Kidney epithelial cell (primary cell): Measurements from ENCODE around the gene TBL1X. TPM values are rescaled to one million over a fixed set of nuclear protein-coding genes. Genes with fewer than 3 reads are reported as not detected.

Experiments used
- DNase-seq: peaks from one replicate; pipeline ENCODE4 v3.0.0-alpha.2; 2010; ENCODE audit warnings: low read depth
- H3K27me3 ChIP-seq: 2 replicates; pipeline ENCODE4 v1.6.0; 2011; ENCODE audit warnings: low read length; ENCODE audit not compliant: control insufficient read depth, insufficient read depth
- H3K36me3 ChIP-seq: 2 replicates; pipeline ENCODE4 v1.5.1; 2011; ENCODE audit warnings: low read length; ENCODE audit not compliant: control insufficient read depth, insufficient read depth
- H3K4me3 ChIP-seq: 2 replicates; pipeline ENCODE4 v1.5.1; 2011; ENCODE audit warnings: low read depth, mild to moderate bottlenecking, control low read depth, low read length
- CTCF ChIP-seq: IDR thresholded peaks from 2 replicates; pipeline ENCODE4 v1.5.1; 2011; ENCODE audit warnings: mild to moderate bottlenecking, moderate library complexity, low read length, control low read depth, inconsistent platforms; ENCODE audit not compliant: insufficient read depth, poor library complexity, severe bottlenecking
- total RNA-seq: library from RNA; depleted of rRNA; stranded (reverse); fragments of >200 nt; gene quantifications from 2 replicates; pipeline ENCODE4 v1.2.3, GENCODE V29; 2015

Gene TBL1X
- total RNA-seq, 1 donor from 2014 or later = 25.9 TPM

DNA sequence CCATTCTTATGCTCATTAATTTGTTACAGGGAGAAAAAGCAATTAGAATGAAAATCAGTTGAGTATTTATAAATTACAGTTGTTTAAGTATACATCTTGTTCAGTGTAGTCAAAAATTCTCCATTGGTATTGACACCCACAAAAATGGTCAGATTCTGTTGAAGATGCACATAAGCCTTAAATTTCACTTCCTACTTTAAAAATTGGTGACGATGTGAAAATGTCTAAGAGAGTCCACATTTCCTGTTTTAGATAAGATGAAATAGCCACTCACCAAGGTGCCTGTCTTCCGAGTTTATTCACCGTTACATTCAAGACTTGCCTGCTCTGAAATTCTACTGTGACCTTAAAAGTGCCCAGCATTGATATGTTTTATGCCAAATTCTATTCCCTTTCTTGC lies 207.1 kb downstream of the TBL1X start:
- H3K4me3 ChIP-seq = no peak overlapping the region
- TF ChIP-seq CTCF = no peak
- no peaks in the 10 kb centered on the region for H3K27me3 ChIP-seq
- DNase-seq = no peak
- no peaks in the 10 kb centered on the region for H3K36me3 ChIP-seq

DNA sequence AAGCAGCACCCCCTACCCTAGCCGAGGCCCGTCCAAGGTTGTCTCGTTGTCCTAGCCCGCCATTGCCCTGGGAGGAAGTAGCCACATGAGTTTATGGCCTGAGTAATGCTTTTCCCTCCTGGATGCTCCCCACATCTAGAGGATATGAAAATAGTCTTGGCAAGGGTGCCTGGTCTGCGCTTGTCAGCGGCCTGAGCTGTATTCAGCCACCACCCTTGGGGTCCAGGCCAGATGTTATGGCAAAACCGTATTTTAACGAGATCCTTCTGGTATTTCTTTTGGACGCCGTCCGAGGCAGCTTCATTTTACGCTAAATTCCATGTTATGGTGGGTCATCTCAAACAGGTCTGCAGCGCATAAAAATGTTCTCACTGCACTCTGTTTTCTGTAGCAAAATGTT lies 211.4 kb downstream of the TBL1X start:
- peaks cover 2% of the 10 kb centered on the region for H3K36me3 ChIP-seq
- TF ChIP-seq CTCF = no peak

GRCh38 chrX:9676738-9677097 lies 211.9 kb downstream of the TBL1X start:
- DNase-seq = no peak
- H3K27me3 ChIP-seq = no peaks in the 10 kb centered on the region
- no peak for TF ChIP-seq CTCF
- no peak overlapping the region for H3K4me3 ChIP-seq
- H3K36me3 ChIP-seq = peaks cover 2% of the 10 kb centered on the region

More for the DNA sequence above, 211.4 kb downstream of the TBL1X start:
- no peak for DNase-seq
- Histone ChIP-seq H3K4me3 (no peak overlapping the region), H3K27me3 (no peaks in the 10 kb centered on the region)

DNA sequence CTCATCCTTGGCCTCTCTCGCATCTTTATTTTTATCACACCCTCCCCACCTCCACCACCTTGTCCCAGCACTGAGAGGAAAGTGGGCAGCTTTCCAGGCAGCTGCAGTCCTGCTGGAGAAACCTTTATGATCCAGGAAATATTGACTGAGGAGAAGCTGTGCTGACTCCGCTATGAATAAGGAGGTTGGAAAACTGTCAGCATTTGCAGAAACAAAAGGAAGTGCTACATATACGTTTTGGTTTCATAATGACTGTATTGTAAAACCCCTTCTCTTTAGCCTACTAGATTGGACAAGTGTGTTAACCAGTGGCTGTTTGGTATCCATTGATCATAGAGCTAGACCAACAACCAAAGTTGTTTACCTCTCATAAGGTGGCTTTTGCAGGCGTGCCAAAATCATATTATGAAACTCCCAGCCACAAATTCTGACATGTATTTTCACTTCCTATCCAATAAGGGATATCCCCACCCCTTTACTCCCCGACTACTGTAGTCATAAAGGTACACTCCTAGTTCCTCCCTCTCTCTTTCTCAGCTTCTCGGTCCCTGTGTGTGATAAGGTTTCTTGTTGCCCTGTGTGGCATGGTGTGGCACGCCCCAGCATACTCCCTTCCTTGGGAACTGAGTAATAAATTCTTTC lies 212.4 kb downstream of the TBL1X start:
- H3K4me3 ChIP-seq = no peak overlapping the region
- TF ChIP-seq CTCF = no peak
- H3K27me3 ChIP-seq = no peaks in the 10 kb centered on the region
- H3K36me3 ChIP-seq = peaks cover 2% of the 10 kb centered on the region
- no peak for DNase-seq

DNA sequence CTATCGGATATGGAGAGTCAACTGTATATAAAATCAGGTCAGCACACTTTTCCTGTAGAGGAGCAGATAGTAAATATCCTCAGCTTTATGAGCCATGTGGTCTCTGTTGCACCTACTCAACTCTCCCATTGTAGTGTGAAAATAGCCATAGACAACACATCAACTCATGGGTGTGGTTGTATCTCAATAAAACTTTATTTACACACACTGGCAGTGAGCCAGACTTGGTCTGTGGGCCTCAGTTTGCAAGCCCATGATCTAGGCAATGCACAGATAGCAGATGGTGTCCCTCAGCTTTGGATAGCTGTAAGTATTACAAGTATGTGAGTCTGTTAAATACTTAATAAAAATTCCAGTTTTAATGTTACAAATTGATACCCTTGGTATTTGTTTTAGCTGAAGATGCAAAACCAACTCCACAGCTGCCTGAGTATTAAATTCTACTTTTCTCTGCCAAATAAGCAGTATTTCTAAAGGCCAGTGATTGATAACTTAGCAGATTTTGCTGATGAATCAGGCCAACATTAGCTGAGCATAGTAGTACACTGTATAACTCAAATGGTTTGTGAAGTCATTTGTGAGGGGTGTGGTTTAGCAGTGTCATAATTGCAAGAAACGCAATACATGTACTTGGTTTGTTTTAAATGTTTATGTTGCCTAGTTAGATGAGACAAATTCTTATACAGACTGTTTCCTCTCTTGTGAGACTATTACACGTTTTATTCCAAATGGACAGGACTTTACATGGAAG lies 213.5 kb downstream of the TBL1X start:
- H3K36me3 ChIP-seq = peaks cover 2% of the 10 kb centered on the region
- no peak for DNase-seq
- H3K27me3 ChIP-seq = no peaks in the 10 kb centered on the region
- H3K4me3 ChIP-seq = no peak overlapping the region
- TF ChIP-seq CTCF = no peak
